ENCODE data around the gene NENF. TPM values are rescaled to one million over a fixed set of nuclear protein-coding genes. Genes with fewer than 3 reads are reported as not detected.

The NENF gene
- total RNA-seq: 34.6 and 45.1 TPM in 2 replicates

DNA sequence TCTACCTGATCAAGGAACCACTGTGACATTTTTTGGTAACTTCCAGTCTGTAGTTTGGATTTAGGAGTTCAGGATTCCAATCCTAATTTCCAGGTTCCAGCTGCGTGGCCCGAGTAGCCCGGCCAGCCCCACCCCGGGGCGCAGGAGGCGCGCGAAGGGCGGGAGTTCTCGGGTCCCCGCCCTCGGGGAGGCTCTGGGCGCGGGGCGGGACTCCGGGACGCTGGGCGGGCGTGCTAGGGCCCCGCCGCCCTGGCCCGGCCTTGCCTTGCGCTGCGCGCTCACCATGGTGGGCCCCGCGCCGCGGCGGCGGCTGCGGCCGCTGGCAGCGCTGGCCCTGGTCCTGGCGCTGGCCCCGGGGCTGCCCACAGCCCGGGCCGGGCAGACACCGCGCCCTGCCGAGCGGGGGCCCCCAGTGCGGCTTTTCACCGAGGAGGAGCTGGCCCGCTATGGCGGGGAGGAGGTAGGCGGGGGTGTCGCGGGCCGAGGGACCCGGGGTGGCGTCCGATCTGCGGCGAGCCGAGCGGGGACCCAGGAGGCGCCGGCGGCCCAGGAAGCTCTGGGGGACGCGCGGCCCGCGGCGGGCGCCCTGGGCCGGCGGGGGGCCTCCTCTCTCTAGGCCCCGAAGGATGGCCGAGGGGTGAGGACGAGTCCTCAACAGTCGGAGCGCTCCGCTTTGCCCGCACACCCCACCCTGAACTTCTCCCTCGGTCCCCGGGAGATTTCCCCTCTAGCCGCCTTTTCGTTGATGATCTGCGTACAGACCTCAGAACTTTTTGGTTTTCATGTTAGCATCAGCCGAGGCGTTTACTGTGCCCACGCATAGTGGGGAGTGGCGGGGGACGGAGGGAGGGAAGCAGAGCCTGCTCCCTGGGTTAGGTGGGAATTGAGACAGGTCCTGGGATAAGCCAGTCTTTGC lies at the start of gene NENF:
TSS of gene NENF (plus strand) at position 260 of the 916 bp plus-strand sequence. CDS start at position 284, 24 bp downstream.

DNA sequence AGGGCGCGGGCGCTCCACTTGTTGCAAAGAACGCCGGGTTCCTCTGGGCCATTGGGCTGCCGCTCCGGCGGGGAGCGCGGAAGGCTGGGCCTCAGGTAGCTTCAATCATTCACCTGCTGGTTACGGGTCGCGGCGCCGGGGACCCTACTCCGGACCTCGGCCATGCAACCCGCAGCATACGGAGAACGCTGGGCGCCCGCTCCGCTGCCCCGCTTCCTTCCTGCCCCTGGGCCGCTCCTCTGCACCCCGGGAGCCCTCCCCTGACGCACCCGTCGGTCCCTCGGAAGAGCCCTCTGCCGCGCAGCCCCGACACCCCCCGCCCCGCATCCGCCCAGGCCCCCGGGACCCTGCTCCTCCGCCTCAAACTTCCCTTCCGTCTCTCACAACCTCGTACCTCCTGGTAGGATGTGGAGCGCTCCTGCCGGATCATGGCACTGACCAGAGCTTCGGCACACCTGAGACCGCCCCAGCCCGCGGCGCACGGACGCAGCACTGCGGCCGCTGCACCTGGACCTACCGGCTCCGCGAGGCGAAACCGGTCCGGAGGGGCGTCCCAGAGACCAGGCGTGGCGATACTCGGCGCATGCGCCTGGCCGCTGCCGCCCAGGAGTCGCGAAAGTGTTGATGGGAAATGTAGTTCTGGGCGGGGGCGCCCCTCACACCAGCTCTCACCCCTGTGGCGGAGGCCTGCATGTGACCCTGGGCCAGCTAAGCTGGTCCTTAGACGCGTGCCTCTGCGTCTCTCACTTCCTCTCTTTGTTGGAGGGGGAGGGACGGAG lies 18.2 kb upstream of the NENF start, which contains the start of gene PACC1:
TSS of gene PACC1 (minus strand) at position 559 of the 779 bp plus-strand sequence. CDS start at position 430, 129 bp downstream.

Other genes starting within 250 kb of the NENF start
- gene PPP2R5A, start 147.5 kb upstream of the NENF start, total RNA-seq: 33.0 and 39.8 TPM in 2 replicates
- gene PACC1, start 18.0 kb upstream of the NENF start, total RNA-seq: 4.6 and 8.4 TPM in 2 replicates
- gene ATF3, start 175.8 kb downstream of the NENF start, total RNA-seq: 9.1 and 10.4 TPM in 2 replicates

All from hair follicle dermal papilla cell (primary cell).